Stimulated activated CD4-positive, alpha-beta T cell treated with anti-CD3 and anti-CD28 coated beads, TNF-alpha, amount 100 ng/mL, for 24 hours (primary cell): Measurements from ENCODE around the gene DNAL1.

Source experiments
- DNase-seq, 3 experiments: peaks; one replicate each; pipeline ENCODE4 v3.0.0-alpha.2; 2020; ENCODE audit warnings: low read depth in 3 of 3

DNAL1 gene

GRCh38 chr14:73744175-73744867 lies 99.5 kb downstream of the DNAL1 start:
- DNase-seq = no peak

DNA sequence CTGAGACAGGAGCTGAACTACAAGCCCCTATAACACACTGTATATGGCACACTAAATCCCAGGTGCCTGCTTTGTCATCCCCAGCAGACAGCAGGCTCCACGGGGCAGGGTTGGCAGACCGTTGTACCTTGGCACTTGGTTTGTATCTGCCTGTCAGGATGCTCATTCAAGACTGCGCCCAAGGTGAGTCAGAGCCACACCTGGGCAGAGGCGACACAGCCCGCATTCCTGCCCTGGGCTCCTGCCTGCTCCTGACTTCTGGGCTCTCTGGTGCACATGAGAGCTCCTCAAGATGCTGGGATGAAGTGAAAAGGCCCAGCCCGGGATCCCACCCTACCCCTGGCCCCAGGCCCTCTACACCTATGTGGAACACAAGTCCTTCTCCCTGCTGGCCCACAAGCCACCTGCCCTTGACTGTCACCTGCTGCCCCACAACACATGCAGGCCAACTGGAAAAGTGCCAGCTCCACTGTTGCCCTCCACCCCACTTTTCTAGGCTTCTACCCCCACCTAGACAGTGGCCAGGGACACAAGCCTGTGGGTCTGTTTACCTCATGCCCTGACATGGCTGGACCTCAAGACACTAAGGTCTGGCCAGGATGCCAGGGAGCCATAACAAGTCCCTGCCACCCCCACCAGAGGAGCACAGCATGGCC lies 100.2 kb downstream of the DNAL1 start:
- DNase-seq = no peak

GRCh38 chr14:73745571-73746519 lies 101.1 kb downstream of the DNAL1 start:
- DNase-seq = no peak

GRCh38 chr14:73746520-73747378 lies 102.0 kb downstream of the DNAL1 start:
- no peak for DNase-seq

- no peak for DNase-seq
Observed at GRCh38 chr14:73747379-73748211, 102.8 kb downstream of the DNAL1 start.

DNA sequence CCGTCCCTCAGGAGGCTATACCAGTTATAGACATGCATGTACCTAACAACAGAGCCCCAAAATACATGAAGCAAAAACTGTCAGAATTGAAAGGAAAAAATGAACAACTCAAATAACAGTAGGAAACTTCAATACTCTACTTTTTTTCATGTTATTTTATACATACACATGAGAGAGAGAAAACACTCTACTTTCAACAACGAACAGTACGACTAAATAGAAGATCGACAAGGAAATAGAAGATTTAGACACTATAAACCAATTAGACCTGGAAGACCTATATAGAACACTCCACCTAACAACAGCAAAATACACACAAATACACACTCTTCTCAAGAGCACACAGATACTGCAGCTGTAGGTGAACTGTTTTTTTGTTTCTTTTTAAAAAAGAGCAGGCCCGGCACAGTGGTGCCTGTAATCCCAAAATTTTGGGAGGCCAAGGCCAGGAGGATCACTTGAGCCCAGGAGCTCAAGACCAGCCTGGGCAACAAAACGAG lies 104.1 kb downstream of the DNAL1 start:
- no peak for DNase-seq

DNA sequence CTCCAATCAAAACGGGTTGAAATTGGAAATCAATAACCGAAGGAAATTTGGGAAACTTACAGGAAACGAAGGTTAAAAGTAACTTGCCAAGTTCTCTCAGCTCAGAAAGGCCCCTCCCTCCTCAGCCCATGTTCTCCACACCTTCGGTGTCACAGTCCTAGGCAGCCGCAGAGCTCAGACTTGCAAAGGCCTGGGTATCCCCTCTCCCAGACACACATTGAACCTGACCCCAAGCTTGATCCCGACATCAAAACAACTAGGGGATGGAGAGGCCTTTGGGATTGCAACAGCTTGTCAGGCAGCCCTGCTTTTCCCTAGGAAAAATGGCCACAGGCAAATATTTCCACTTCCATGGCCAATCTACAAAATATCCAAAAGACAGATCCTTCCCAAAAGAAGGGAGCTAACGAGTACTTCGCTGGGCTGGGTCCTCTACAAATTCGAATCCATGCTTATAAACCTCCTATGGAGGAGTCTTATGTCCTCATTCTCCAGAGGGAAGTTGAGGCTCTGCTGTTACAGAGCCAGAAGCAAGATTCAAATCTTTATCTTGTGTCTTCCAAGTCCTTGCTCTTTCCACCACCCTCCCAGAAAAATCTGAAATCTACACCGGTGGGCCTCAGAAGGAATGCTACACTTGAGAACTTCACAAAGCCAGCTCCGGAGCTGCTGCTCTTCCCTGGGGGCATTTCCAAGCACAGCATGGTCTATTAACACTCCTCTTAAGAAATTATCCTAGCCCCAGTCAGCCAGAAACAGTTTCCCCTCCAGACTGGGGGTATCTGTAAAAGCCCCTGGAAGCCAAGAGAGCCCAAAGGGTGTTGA lies 105.1 kb downstream of the DNAL1 start:
- DNase-seq = no peak

DNA sequence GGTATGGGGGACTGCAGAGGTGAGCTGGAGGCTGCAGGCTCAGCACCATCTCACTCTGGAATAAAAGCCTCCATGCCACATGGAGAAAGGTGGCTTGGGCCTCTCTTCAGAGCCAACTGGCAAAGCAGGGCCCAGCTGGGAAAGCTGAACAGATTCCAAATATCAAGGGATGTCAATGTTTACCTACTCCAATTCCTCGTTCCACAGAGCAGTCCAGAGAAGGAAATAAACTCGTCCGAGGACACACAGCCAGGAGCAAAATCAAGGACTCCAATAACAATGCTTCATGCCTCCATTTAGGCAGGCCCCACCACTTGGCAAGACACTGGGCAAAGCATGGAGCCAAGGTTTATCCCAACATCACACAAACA lies 105.7 kb downstream of the DNAL1 start:
- DNase-seq = no peak

GRCh38 chr14:73751157-73751691 lies 106.4 kb downstream of the DNAL1 start:
- DNase-seq = no peak

DNA sequence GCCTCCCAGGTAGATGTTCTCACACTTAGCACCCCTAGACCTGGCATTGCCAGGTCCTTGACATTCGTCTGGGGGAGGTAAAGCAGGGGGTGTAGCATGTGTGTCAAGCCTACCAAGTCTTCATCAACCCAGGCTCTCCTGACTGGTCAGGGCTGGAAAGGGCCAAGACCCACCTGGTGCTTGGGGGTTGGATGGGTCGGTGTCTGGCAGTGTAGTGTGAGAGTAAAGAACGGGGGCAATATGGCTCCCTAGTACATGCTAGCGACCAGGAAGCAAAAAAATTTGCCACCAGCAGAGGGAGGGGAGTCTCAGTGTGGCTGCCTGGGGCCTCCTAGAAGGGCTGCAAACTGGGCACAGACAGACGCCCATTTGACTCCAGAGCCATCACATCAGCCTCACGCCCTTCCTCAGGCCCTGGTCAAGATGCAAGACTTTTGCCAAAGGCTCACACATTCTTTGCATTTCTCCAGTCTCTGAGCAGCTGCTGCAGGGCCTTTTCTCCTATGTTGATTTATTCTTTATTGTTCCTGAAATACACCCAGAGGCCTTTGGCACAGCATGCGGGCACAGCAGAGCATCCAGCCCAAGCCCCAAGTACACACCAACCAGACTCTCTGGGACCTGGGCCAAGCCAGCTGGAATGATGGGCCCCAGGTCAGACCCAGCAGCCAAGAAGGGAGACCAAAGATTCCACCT lies 107.7 kb downstream of the DNAL1 start:
- DNase-seq = no peak
